ENCODE measurements around the gene TMEM17.
A peak's percentile ranks its signal among the peaks of the same experiment; 100 is the strongest.

The TMEM17 gene

DNA sequence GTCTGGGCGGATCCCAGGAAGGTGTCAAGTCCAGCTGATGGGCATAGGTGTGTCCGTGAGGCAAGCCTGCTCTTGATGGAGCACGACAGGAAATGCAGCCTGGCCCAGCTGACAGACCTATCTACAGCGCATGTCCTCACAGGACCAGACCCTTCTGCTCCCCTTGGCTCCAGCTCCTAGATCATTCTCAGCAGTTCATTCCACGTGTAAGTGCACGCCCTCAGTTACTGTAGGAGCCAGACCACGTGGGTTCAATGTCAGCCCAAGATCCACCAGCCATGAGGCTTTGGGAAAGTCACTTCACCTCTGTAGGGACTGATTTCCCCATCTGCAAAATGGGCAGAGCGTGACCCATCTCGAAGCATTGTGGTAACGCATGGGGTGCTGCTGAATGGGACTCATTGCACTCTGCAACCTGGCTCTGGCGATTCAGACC is 47.8 kb downstream of the TMEM17 start:
- TF ChIP-seq, protein P1, sequence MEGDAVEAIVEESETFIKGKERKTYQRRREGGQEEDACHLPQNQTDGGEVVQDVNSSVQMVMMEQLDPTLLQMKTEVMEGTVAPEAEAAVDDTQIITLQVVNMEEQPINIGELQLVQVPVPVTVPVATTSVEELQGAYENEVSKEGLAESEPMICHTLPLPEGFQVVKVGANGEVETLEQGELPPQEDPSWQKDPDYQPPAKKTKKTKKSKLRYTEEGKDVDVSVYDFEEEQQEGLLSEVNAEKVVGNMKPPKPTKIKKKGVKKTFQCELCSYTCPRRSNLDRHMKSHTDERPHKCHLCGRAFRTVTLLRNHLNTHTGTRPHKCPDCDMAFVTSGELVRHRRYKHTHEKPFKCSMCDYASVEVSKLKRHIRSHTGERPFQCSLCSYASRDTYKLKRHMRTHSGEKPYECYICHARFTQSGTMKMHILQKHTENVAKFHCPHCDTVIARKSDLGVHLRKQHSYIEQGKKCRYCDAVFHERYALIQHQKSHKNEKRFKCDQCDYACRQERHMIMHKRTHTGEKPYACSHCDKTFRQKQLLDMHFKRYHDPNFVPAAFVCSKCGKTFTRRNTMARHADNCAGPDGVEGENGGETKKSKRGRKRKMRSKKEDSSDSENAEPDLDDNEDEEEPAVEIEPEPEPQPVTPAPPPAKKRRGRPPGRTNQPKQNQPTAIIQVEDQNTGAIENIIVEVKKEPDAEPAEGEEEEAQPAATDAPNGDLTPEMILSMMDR (IDR thresholded peaks at IDR 0.05; ENCODE audit: low read depth, low read length, missing control alignments), result no peak
- H3K4me3 ChIP-seq (ENCODE audit: low read depth, low read length), result no peak overlapping the region
- DNase-seq (ENCODE audit: low read depth), result no peak

DNA sequence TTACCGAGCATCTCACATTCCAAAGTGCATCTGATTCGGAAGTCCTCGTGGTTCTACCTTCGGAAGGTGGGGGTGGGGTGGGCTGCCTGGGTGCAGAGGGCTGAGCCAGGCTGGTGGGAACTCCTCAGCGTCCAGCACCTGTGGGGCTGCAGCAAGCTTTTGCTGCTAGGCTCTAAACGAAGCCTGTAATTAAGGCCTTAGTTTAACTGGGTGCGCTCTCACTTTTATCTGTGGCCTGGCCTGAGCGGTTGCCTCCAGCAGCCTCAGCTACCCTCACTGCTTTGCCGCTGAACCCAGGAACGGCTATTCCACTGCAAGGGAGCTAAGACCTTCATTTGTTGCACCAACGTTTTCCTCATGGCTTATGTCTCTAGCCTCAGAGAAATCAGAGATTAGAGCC is 48.4 kb downstream of the TMEM17 start:
- DNase-seq (ENCODE audit: low read depth), result no peak
- TF ChIP-seq, protein P1 (IDR thresholded peaks at IDR 0.05; ENCODE audit: low read depth, low read length, missing control alignments), result no peak

DNA sequence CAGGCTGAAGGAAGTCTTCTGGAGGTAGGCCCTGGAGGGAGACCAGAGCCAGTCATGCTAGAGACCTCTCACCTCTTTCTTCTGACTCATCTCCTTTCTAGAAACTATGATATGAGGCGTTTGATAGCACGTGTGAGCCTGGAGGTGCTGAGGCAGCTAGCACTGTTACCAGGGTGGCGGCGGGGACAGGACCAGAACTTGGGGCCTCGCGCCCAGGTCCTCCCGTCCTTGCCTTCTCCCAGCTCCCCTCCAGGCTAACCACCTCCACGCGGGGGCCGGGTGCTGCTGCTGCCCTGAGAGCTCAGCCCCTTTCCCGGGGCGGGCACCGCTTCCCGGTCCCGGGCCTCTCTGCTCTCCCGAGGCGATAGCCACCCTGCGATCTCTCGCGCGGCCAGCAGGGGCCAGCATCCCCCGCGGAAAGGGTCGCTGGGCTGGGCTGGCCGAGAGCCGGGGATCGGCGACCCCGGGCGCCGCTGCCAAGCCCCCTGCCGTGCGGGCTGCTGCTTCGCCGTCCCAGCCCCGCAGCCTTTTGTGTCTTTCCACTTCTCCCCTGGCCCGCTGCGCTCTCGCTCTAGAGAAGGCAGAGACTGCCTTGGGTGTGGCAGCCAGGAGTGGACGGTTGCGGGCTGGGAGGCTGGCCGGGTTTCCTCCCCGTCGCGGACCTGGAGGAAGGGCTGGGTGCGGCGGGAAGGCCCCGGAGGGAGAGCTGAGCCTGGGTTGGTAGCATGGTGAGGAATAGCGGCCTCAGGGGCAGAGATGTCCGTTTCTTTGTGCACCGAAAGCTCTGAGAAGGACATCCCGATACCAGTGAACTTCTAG is 49.1 kb downstream of the TMEM17 start:
- TF ChIP-seq, protein P1 (IDR thresholded peaks at IDR 0.05; ENCODE audit: low read depth, low read length, missing control alignments), result peak; percentile 89
- DNase-seq (ENCODE audit: low read depth), result no peak
- H3K4me3 ChIP-seq (ENCODE audit: low read depth, low read length), result peak overlapping the region; percentile 58

More for the DNA sequence above, 48.4 kb downstream of the TMEM17 start:
- no peak overlapping the region; the same call in 1 of the 2 replicates for H3K4me3 ChIP-seq (ENCODE audit: low read depth, low read length)

DNA sequence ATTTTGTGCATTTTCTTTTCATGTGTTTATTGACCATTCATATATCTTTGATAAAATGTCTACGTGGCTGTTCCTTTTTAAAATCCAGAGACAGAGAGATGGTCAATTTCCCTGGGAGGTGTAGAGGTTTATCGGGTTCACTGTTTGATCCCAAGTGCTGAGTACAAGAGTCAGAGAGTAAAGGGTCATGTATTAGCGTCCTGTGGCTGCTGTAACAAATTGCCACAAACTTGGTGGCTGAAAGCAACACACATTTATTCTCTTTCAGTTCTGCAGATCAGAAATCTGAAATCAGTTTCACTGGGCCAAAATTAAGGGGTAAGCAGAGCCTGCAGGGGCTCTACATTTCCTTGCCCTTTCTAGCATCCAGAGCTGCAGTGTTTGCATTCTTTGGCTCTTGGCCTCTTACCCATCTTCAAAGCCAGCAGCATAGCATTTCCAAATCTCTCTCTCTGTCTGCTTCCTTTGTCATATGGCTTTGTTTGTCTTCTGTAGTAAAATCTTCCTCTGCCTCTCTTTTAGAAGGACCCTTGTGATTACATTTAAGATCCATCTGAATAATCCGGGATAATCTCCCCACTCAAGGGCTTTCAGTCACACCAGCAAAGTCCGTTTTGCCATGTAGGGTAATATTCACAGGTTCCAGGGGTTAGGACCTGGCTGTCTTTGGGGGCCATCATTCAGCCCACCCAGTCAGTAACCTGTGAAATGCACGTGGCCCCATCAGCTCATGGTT is 49.9 kb downstream of the TMEM17 start:
- no peak overlapping the region for H3K4me3 ChIP-seq (ENCODE audit: low read depth, low read length)
- no peak for DNase-seq (ENCODE audit: low read depth)
- TF ChIP-seq, protein P1 (IDR thresholded peaks at IDR 0.05; ENCODE audit: low read depth, low read length, missing control alignments), result no peak

DNA sequence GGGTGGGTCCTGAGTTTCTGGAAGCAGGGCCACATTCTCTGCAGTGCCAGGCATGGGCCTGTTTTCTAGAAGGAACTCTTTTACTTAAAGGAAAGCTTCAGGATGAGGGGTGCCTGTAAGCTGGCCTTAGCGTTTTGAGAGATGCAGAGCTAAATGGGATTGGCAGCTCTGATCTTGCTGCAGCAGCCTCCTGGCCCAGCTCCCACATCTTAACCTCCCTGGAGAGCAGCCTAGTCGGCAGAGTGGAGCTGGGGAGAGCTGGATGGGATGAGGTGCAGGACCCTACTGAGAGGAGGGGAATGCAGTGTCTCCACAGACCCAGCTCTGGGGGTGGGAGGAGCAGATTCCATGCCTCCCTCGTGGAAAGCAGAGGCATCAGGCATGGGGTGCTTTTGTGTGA is 52.0 kb downstream of the TMEM17 start:
- no peak overlapping the region for H3K4me3 ChIP-seq (ENCODE audit: low read depth, low read length)
- TF ChIP-seq, protein P1 (IDR thresholded peaks at IDR 0.05; ENCODE audit: low read depth, low read length, missing control alignments), result no peak
- DNase-seq (ENCODE audit: low read depth), result no peak

DNA sequence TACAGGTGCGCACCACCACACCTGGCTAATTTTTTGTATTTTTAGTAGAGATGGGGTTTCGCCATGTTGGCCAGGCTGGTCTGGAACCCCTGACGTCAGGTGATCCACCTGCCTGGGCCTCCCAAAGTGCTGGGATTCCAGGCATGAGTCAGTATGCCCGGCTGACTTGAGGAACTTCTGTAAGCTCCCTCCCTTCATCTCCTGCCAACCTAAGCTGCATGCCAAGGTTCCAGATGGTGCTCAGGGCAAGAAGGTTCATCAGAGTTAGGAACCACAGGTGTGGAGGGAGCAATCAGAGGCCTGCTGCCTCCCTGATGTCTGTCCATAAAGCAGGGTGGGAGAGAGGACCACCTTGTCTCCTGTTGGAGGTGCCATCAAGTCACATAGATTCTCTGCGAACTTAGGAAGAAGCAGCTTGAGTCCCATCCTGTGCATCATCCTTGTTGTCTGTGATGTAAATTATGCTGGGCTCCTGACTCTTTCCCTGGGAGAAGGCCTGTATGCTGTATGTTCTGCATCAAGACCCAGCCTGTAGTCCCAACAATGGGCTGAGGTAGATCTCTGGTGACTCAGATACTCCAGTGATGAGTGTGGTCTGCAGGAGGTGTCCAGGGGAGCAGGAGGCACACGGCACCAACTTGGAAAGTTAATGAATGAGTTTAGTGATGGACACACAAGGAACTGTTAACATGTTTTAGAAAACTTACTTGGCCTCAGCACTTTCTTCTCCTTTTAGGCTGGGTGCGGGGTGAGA is 53.1 kb downstream of the TMEM17 start:
- H3K4me3 ChIP-seq (ENCODE audit: low read depth, low read length), result no peak overlapping the region
- TF ChIP-seq, protein P1 (IDR thresholded peaks at IDR 0.05; ENCODE audit: low read depth, low read length, missing control alignments), result no peak
- DNase-seq (ENCODE audit: low read depth), result no peak
